GM18909 (cell line): ENCODE results near the gene SLC6A5.

ENCODE experiments used
- ATAC-seq: cut with Tn5 transposase; IDR thresholded peaks from one replicate; pipeline ENCODE4 v1.9.1; 2021; ENCODE audit warnings: mild to moderate bottlenecking; ENCODE audit not compliant: unreplicated experiment, poor library complexity

SLC6A5 gene

GRCh38 chr11:20617346-20618005 lies 18.1 kb downstream of the SLC6A5 start:
- ATAC-seq, result no peak

GRCh38 chr11:20618083-20618482 lies 18.7 kb downstream of the SLC6A5 start:
- no peak for ATAC-seq

DNA sequence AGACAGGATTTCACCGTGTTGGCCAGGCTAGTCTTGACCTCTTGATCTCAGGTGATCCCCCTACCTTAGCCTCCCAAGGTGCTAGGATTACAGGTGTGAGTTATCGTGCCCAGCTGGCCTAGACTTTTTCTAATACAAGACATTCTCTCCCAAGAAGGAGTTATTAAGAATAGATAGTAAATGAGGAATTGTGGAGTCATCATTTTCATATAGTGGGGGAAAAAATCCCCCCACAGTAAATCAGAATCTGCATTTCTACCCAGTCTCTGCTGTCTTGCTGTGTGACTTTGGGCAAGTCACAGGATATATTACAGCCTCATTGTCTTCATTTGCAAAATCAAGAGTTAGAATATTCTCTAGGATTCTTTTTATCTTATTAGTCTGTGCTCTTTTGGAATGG lies 21.6 kb downstream of the SLC6A5 start:
- no peak for ATAC-seq

DNA sequence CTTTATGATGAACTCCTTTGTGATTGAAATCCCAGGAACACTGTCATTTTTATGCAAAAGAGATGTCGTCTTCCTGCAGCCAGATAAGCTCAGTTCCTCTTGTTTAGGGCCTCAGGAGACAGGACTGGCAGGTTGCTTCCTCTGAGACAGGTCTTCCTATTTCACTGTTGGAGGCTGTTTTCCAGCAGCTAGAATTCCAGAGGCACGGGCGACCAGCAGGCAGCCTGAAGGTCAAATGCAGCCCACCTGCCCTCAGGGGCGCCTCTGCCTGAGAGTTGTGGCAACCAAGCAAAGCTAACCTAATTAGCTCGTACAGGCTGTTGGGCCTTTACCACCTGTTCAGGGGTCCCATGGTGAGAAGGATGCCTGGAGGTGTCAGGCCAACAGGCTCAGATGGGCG lies 22.3 kb downstream of the SLC6A5 start:
- no peak for ATAC-seq

DNA sequence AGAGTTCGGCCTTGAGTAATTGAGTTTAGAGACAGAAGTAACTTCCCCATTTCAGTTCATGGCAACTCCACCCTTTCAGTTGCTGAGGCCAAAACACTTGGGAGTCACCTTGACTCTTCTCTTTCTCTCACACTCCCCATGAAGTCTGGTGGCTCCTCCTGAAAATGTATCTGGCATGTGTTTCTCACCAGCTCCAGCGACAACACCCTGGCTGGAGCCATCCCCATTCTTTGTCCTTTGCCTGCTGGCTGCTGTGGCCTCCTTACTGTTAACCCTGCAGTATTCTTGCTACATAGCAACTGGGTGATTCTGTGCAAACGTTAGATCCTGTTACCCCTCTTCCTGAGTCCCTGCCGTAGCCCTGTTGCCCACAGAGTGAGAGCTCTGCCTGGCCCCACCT lies 23.8 kb downstream of the SLC6A5 start:
- ATAC-seq, result no peak

GRCh38 chr11:20626279-20626678 lies 26.9 kb downstream of the SLC6A5 start:
- ATAC-seq, result no peak

DNA sequence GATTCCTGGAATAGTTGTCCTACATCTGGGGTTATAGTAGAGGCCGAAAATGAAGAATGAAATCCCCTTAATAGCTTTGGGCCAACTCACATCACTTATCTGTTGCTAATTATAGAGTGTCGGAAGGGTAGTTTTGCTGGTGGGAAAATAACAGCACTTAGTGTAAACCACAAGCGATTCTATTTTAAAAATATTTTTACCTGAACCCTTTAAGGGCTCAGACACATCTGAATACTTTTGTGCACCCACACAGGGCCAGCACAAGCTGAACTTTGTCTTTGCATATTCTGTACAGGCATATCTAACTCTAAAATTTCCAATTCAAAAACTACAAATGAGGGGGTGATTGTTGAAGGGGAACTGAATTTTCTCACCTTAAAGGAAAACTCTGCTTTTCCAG lies 27.6 kb downstream of the SLC6A5 start:
- no peak for ATAC-seq

- ATAC-seq, result no peak
These were observed 28.3 kb downstream of the SLC6A5 start for GRCh38 chr11:20627701-20628100.

- no peak for ATAC-seq
These were observed 32.2 kb downstream of the SLC6A5 start for GRCh38 chr11:20631519-20632168.

- no peak for ATAC-seq
These were observed 32.7 kb downstream of the SLC6A5 start for GRCh38 chr11:20632169-20632532.

DNA sequence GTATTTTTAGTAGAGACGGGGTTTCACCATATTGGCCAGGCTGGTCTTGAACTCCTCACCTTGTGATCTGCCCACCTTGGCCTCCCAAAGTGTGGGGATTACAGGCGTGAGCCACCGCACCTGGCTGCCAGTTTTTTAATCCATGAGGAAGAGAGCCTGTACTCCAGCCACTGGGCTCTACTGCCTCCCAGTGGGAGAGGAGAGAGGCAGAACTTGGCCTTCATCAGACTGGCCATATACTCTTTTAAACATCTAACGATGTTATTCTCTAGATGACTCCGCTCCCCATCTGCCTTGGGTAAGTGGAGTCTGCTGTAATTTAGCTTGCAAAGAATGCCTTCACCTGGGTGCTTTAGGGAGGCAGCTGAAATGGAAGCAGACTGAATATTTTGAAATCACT lies 34.6 kb downstream of the SLC6A5 start:
- no peak for ATAC-seq

GRCh38 chr11:20634781-20635180 lies 35.4 kb downstream of the SLC6A5 start:
- ATAC-seq, result no peak

GRCh38 chr11:20638074-20638473 lies 38.7 kb downstream of the SLC6A5 start:
- no peak for ATAC-seq

GRCh38 chr11:20639688-20640087 lies 40.3 kb downstream of the SLC6A5 start:
- ATAC-seq, result no peak

GRCh38 chr11:20640401-20640800 lies 41.0 kb downstream of the SLC6A5 start:
- no peak for ATAC-seq

DNA sequence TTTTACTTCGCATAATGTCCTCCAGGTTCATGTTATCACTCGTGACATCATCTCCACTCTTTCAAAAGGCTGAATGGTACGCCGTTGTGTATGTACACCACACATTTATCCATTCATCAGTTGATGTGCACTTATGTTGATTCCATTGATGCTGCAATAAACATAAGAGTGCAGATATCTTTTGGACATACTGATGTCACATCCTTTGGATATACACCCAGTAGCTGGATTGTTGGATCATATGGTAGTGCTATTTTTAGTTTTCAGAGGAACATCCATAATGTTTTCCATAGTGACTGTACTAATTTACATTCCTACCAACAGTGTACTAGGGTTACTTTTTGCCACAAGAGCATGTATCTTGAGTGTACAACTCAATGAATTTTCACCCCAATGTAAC lies 45.0 kb downstream of the SLC6A5 start:
- ATAC-seq, result no peak

- peak; percentile 75 for ATAC-seq
These were observed 48.7 kb downstream of the SLC6A5 start for GRCh38 chr11:20647976-20648565.

DNA sequence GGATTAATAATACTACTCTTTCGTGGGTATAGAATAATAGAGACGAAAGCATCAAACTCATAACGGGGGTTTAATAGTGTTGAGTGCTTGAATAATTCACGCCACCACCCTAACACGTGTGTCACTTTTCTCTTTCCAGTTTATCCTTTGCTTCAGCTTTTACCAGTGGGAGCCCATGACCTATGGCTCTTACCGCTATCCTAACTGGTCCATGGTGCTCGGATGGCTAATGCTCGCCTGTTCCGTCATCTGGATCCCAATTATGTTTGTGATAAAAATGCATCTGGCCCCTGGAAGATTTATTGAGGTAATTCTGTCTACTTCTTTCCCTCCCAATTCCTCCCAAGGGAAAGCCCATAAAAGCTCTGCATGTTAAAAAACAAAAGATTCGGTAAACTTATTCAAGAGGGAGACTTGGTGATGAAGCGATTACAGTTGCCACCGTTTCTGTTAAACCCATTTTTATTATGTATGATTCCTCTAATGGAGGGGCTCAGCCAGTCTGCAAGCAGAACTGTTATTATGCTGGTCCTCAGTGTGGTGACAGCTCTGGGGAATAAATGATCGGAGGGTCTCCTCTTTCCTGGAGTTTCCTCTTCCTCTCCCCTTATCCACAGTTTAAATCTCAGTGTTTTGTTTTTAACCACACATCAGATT lies 52.9 kb downstream of the SLC6A5 start:
- ATAC-seq, result no peak

- no peak for ATAC-seq
These were observed 54.6 kb downstream of the SLC6A5 start for GRCh38 chr11:20654038-20654437.

DNA sequence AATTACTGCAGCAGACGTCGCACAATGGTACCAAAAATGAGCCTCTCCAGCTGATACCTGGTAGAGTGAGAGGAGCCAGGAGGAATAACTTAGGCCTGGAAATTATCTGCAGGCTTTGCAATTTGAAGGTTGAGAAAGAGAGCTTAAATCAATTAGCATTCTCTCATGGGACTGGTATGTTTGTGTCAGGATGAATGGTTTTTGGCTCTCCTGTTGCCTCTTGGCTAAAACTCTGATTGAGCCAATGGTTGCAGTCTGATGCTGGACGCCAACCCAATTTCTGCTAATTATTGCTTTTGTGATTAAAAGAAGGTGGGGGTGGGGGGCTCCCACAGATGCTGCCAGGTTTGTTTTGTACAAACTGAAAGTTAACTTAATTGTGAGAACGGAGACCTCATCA lies 57.5 kb downstream of the SLC6A5 start:
- no peak for ATAC-seq

- ATAC-seq, result no peak
These were observed 58.7 kb downstream of the SLC6A5 start for GRCh38 chr11:20658135-20658534.
